Left forelimb (tissue), 1 donor: ENCODE results near the gene C22orf15.

ENCODE experiments used
- DNase-seq: peaks from one replicate; pipeline ENCODE4 v3.0.0-alpha.2; 2018; ENCODE audit warnings: low spot score

The C22orf15 gene

DNA sequence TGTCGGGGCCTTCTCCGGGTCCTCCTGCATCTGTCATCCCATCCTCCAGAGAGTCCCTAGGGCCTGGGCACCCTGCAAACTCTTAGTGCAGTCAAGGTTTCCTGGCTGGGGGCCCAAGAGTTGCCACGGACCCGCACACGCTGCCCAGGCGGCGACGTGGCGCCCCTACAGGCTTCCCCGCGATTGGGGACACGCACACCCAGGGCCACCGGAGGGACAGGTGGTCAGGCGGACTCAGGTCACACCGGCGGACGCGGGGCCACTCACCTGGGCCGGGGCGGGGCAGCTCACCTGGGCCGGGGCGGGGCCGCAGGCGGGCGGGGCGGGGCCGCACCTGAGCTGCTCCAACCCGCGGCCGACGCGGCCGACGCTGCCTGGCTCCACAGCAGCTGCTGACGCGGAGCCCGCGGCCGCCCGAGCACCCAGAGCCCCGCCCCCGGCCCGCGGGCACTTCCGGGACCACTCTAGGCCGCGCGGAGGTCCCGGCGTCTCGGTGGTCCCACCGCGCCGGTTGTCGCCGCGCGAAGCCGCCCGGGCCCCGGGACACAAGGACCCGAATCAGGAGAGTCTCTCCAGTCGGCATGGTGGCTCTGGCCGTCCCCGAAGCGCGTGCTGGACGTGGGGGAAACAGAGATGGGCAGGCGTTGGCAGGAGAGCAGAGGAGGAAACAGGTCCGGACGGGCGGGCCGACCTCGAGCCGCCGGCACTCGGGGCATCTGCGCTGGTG lies 11.9 kb upstream of the C22orf15 start, which contains the start of gene ZNF70:
ZNF70 (minus strand) TSS at position 399 of the 727 bp plus-strand sequence. CDS start 5,972 bp downstream, outside the sequence.
- peak; percentile 90 for DNase-seq

- DNase-seq: no peak
Measured at GRCh38 chr22:23751441-23751996, 11.3 kb upstream of the C22orf15 start.

- no peak for DNase-seq
Measured at GRCh38 chr22:23752090-23752691, 10.6 kb upstream of the C22orf15 start.

- no peak for DNase-seq
Measured at GRCh38 chr22:23752750-23753149, 10.0 kb upstream of the C22orf15 start.

- no peak for DNase-seq
Measured at GRCh38 chr22:23753385-23753784, 9.4 kb upstream of the C22orf15 start.

GRCh38 chr22:23754220-23754919 lies 8.4 kb upstream of the C22orf15 start, which contains the start of gene VPREB3:
Gene VPREB3 (minus strand): TSS chr22:23754425. CDS start chr22:23754363, 62 bp downstream.
- no peak for DNase-seq

DNA sequence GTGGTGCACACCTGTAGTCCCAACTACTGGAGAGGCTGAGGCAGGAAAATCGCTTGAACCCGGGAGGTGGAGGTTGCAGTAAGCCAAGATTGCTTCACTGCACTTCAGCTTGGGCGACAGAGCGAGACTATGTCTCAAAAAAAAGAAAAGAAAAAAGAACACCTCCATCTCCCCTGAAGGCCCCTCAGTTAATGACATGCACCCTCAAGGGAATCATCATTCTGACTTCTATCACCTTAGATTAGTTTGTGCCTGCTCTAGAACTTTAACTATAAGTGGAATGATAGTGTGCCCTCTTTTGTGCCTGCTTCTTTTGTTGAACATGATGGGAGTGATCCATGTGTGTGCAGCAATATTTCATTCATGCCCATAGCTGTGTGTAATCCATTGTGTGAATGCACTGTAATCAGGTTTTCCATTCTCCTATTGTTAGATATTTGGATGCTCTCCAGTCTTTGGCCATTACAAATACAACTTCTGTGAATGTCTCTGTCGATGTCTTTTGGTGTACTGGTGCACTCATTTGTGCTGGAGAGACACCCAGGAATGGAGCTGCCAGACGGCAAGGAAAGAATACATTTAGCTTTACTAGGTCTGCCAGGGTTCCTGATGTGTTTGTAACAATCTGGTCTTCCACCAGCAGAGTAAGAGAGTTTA lies 7.7 kb upstream of the C22orf15 start:
- no peak for DNase-seq

- no peak for DNase-seq
Measured at GRCh38 chr22:23755711-23756110, 7.1 kb upstream of the C22orf15 start.

- DNase-seq: no peak
Measured at GRCh38 chr22:23756891-23757290, 5.9 kb upstream of the C22orf15 start.

- no peak for DNase-seq
Measured at GRCh38 chr22:23759566-23759965, 3.2 kb upstream of the C22orf15 start.

GRCh38 chr22:23760056-23760455 lies 2.7 kb upstream of the C22orf15 start:
- DNase-seq: no peak

- DNase-seq: no peak
Measured at GRCh38 chr22:23763579-23763945, 772 bp downstream of the C22orf15 start.

DNA sequence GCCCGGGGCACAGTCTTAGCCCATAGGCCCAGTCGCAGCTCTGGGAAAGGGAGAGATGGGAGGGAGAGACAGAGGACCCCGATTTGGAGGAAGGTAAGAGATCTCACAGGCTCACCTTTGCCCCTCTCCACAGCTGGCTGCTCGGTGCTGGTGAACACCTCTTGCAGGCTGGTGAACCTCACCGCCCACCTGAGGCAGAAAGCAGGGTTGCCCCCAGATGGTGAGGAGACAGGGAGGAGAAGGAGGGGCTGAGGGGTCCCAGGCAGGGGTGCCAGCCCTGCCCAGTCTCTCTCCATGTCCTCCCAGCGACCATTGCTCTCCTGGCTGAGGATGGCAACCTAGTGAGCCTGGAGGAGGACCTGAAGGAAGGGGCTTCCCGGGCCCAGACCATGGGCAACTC lies 1.2 kb downstream of the C22orf15 start:
- DNase-seq: peak; percentile 59

DNA sequence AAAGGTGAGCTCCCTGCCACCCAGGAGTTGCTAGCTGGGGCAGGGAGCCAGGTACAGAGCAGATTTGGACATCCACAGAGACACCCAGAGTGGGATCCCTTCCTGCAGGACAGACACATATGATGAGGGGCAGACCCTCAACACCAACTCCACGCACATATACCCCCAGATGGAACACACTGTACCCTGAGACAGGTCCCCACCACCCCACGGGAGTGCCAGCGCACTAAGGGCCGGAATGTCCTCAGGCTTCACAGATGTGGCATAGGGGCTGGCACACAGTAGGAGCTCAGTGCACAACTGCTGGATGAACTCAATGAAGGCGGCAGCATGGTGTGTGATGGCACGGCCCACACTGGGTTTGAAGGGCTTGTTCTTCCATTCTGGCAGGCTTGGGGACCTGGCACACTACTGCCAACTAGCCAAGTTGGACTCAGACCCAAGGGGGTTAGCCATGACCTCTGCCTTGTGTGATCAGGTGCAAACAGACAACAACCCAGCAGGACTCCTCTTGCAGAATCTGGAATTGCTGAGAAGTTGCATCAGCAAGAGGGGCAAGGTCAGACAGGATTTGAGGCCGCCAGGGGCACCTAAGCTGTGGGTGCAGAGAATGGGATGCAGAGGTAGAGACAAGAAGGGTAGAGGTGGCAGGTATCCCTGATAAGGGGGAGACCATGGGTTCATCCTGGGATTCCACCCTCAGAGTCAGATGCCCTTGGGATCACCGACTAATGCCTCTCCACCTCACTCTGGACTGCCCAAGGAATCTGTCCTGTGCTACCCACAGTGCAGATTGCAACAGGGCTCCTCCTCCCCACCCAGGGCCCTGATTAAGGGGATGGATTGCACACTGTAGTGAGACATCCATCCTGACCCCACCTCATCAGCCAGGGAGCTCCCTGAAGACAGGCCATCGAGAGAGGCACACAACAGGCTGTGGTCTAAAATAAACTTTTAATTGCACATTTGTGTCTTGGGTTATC lies 2.4 kb downstream of the C22orf15 start:
- DNase-seq: peak; percentile 57

- DNase-seq: no peak
Measured at GRCh38 chr22:23767303-23767672, 4.5 kb downstream of the C22orf15 start.

DNA sequence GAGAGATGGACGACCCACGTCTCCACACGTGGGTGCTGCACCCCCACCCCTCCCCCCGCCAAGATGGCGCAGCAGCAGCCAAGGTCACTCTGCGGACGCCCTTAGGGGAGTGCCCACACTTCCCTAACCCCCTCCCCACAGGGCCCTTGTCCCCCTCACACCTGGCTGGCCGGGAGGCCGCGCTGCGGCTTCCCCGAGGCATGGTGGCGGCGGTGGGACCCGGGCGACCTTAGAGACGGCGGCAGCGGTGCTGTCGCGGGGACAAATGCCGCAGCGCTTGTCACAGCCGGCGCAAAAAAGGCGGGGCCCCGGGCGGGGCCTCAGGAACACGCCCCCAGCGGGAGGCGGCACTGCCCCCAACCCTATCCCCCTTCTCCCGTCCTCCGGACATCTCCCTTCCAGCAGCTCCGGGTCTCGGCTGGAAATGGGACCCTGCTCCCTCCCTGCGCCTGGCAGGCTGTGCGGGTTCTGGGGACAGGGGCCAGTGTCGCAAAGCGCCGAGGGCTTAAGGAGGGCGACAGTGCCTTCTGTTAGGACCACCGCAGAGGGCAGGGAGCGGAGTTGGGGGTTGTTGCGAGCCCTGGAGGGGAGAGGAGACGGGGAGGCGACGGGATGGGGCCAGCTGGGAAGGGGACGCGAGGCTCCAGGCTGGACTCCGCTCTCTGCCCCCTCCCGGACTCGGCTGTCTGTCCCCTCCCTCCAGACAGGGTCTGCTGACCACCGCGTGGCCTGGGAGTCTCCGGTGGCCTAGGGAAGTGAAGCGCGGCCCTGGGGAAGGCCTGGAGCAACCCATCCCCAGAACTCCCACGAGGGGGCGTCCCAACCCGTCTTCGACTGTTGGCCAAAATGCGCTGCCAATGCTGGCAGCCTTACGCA lies 5.1 kb downstream of the C22orf15 start, which contains the start of gene CHCHD10:
CHCHD10 (minus strand) TSS at position 300 of the 876 bp plus-strand sequence; CDS start at position 202, 98 bp downstream.
- DNase-seq: peak; percentile 87

DNA sequence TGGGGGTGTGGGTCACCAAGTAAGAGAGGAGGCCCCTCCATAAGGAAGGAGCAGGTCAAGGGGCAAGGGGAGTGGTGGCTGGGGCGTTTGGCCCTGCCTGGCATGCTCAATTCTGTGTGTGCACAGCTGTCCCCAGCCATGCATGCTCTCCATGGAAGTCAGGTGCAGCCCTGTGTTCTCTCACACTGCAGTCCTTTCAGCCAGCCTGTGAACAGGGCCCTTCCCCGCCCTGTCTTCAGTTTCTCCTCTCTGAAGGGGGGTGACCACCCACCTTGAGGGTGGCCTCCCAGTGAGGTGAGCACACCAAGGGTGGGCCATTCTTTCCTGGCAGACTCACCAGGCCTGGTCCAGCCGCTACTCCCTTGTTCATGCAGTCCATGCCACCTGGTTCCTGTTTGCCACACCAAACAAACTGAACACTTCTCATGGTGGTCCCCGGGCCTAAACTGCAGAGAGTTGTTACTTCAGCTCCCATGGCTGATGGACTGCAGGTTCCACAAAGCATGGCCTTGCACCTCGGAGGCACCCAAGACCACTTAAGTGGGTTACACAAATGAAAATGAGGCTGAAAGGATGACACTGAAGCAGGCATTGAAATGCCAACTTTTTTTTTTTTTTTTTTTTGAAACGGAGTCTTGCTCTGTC lies 6.7 kb downstream of the C22orf15 start:
- peak; percentile 61 for DNase-seq

DNA sequence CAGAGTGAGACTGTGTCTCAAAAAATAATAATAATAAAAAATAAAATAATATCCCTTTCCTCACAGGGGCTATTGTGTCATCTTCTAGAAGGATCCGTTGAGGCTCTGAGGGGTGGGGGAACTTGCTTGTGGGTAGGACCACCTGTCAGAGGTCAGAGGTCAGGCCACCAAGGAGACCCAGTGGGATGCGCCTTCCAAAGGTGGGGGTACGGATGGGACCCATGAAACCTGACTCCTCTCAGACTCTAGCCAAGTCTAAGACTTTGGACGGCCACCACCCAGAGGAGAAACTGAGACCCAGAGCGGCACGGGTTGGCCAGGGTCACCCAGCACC lies 9.5 kb downstream of the C22orf15 start:
- DNase-seq: no peak
